Epithelial cell of esophagus (primary cell): Measurements from ENCODE around the gene RIGI.

ENCODE experiments used
- DNase-seq: peaks from one replicate; pipeline ENCODE4 v3.0.0; 2010; ENCODE audit warnings: low read depth
- H3K4me3 ChIP-seq: 2 replicates; pipeline ENCODE4 v1.5.1; 2011; ENCODE audit warnings: mild to moderate bottlenecking, low read length, control low read depth
- TF ChIP-seq, protein P1 (sequence below): IDR thresholded peaks from 2 replicates; pipeline ENCODE4 v1.5.1; 2011; ENCODE audit warnings: low read depth, mild to moderate bottlenecking, low read length, control low read depth, inconsistent platforms; ENCODE audit not compliant: insufficient read depth; ENCODE audit errors: missing control alignments

The RIGI gene

DNA sequence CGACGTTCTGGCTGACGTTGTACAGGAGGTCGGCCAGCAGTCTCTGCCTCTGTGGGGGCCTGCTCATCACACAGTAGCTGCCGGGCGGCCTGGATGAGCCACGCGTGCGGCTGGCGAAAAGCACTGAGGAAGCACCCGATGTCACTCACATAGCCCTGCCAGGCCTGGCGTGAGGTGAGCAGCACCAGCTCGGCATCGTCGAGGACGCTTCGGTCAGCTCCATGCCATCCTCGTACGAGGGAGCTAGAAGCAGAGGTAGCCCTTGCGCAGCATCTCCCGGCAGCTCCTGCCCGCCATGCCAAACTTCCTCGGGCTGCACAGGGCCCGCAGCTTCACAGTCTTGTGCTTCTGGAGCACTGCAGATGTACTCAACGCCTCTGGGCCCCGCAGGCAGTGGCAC is 40.8 kb upstream of the RIGI start:
- H3K4me3 ChIP-seq = no peak overlapping the region
- no peak for DNase-seq
- TF ChIP-seq, protein P1, sequence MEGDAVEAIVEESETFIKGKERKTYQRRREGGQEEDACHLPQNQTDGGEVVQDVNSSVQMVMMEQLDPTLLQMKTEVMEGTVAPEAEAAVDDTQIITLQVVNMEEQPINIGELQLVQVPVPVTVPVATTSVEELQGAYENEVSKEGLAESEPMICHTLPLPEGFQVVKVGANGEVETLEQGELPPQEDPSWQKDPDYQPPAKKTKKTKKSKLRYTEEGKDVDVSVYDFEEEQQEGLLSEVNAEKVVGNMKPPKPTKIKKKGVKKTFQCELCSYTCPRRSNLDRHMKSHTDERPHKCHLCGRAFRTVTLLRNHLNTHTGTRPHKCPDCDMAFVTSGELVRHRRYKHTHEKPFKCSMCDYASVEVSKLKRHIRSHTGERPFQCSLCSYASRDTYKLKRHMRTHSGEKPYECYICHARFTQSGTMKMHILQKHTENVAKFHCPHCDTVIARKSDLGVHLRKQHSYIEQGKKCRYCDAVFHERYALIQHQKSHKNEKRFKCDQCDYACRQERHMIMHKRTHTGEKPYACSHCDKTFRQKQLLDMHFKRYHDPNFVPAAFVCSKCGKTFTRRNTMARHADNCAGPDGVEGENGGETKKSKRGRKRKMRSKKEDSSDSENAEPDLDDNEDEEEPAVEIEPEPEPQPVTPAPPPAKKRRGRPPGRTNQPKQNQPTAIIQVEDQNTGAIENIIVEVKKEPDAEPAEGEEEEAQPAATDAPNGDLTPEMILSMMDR = no peak

DNA sequence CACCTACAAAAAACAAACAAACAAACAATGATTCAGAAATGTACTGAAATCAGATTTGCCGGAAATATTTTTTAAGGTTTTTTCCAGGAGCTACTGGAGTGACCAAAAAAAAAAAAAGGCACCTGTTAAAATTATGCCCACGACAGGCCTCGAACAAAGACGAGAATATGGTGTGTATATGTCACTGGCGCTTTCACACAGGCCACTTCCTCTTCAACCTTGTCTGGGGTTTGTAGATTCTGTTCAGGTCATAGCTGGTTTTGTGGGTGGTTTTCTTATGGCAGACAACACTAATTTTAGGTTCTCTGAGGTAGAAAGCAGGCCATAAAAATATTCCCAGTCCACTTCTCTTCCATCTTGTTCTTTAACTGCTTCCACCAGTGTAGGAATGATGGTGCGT is 40.0 kb upstream of the RIGI start:
- TF ChIP-seq, protein P1 = no peak
- H3K4me3 ChIP-seq = no peak overlapping the region
- no peak for DNase-seq

DNA sequence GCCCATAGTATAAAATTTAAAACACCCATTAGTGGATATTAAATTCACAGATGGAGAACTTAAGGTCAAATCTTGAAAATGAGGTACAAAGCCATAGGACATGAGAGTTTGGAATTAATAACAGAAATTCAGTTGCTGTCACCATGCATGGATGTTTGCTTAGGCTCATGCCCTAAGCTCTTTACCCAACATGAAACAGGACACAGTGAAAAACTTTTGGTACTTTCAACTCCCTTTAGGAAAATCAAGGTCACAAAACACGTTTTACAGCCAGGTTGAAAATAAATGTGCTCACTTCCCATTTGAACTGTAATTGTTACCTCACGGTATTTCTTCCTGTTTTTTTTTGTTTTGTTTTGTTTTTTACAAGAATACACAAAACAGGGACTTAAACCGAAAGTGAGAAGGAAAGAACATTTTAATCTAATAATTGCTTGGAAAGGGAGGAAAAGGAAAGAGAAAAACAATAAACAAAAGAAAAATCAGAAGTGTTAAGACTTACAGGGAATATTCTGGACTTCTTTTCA is 32.5 kb upstream of the RIGI start:
- no peak for DNase-seq
- TF ChIP-seq, protein P1 = no peak
- no peak overlapping the region for H3K4me3 ChIP-seq

DNA sequence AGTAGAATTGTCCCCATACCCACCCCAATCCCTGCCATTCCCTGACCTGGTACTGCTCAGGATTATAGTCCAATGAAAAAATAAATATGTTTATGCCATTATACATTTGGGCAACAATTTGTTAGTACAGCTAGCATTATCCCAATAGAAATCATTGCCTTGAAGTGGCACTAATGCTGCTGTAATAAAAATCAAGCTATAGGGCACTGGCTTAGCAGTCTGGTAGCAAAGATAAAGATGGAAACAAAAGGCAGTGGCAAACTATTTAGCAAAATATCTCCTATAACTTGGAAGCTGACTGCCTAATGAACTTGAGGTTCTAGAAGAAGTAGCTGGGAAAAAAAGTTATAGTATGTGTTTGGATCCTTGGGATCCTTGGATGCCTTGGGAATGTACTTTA is 28.6 kb upstream of the RIGI start:
- H3K4me3 ChIP-seq = no peak overlapping the region
- TF ChIP-seq, protein P1 = no peak
- no peak for DNase-seq

DNA sequence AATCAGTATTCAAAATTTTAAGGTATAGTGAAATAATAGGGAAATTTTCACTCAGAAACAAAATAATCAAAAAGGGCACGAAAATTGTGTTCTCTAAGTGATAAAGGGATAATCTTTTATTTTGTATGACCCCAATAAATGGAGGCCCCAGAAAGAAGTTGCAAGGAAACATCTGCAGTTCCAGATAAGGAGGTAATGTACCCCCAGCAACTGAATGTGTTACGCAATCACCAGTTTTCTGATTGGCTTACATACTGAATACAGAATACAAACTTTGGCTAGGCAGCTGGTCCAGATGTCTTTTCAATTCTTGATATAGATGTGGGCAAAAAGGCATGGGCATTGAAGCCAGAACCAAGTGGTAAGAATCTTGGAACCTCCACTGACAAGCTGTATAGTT is 28.1 kb upstream of the RIGI start:
- DNase-seq = no peak
- TF ChIP-seq, protein P1 = no peak
- H3K4me3 ChIP-seq = no peak overlapping the region

DNA sequence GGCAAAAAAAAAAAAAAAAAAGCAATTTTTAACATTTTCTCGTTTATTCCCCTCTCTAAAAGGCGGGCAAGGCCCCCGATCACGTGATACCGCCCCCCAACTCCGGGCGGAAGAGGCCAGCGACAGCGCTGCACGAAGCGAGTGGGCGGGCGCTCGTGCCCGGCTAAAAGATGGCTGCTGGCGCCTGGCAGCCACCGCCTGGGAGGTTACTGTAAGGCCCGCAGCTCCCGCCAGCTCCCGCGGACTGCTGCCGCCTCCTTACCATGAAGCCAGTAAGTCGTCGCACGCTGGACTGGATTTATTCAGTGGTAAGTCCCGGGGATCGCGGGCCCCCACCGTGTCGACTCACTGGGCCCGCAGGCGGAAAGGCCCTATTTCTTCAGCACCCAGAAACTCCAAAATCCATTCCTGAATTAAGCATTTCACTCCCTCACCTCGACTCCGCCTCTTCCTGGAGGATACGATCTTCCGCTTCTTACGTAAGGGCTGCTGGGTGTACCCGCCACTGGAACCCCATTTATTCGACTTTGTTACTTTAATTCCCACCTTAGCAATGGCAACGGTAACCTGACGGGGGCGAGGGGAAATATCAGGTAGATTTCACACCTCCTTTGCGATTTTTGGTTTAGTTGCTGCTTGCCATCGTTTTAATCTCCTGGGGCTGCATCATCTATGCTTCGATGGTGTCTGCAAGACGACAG is 26.3 kb upstream of the RIGI start, which contains the start of the genes SMIM27 and TOPORS:
Gene SMIM27, plus strand, starts transcription at position 156 of the 701 bp plus-strand sequence. Its CDS starts 108 bp downstream, at position 264.
Gene TOPORS, minus strand, starts transcription at position 415 of the 701 bp plus-strand sequence. Its CDS starts 150 bp downstream, at position 265.
- TF ChIP-seq, protein P1 = no peak

More for the DNA sequence above, 26.3 kb upstream of the RIGI start, which contains the start of the genes SMIM27 and TOPORS:
- peak within 1 kb of the TSS; percentile 63 for H3K4me3 ChIP-seq
- DNase-seq = peak; percentile 91
